Colonic mucosa (tissue), 4 donors: ENCODE results near the gene MGMT. TPM values are rescaled to one million over a fixed set of nuclear protein-coding genes. Genes with fewer than 3 reads are reported as not detected.

Experiments
- DNase-seq: peaks from one replicate; pipeline ENCODE4 v3.0.0-alpha.2; 2020
- H3K27ac ChIP-seq: fragments of 200-600 bp; one replicate; pipeline ENCODE4 v1.8.0; 2021
- H3K27me3 ChIP-seq: fragments of 200-600 bp; one replicate; pipeline ENCODE4 v1.8.0; 2021
- H3K36me3 ChIP-seq: fragments of 200-600 bp; one replicate; pipeline ENCODE4 v1.8.0; 2021
- H3K4me1 ChIP-seq: fragments of 200-600 bp; one replicate; pipeline ENCODE4 v1.8.0; 2021; ENCODE audit warnings: mild to moderate bottlenecking
- H3K4me3 ChIP-seq: fragments of 200-600 bp; one replicate; pipeline ENCODE4 v1.8.0; 2021
- H3K9ac ChIP-seq, 2 donors: one replicate each; pipeline ENCODE4 v1.7.0; 2013; ENCODE audit warnings: control low read depth in 2 of 2, low read depth in 2 of 2, low read length in 2 of 2
- H3K9me3 ChIP-seq: fragments of 200-600 bp; one replicate; pipeline ENCODE4 v1.8.0; 2021
- intact Hi-C: fragments of 100-400 bp; cut with DNase I; formaldehyde crosslinking; loops from one replicate; pipeline ENCODE4 v1.14.1; 2022
- total RNA-seq, 2 donors: library from RNA; stranded (reverse); fragmentation: NEBNext Ultra II Directional in 1 of 2; extraction: Animal tissue kit (Norgen Biotek cat#: 25700) in 1 of 2; gene quantifications; one replicate each; pipeline ENCODE4 v1.2.1, GENCODE V29; 2021
- TF ChIP-seq, protein P1 (sequence below): fragments of 200-600 bp; IDR thresholded peaks from one replicate; pipeline ENCODE4 v1.8.0; 2022; ENCODE audit warnings: antibody characterized with exemption, mild to moderate bottlenecking
- donor health status: healthy.
- donor health status: DM: no; HTN: no; CAD: no.
- donor health status: DM: no; HTN: no; CAD: no.

MGMT gene
- total RNA-seq, 2 donors from 2014 or later: 17.5 to 18.2 TPM

DNA sequence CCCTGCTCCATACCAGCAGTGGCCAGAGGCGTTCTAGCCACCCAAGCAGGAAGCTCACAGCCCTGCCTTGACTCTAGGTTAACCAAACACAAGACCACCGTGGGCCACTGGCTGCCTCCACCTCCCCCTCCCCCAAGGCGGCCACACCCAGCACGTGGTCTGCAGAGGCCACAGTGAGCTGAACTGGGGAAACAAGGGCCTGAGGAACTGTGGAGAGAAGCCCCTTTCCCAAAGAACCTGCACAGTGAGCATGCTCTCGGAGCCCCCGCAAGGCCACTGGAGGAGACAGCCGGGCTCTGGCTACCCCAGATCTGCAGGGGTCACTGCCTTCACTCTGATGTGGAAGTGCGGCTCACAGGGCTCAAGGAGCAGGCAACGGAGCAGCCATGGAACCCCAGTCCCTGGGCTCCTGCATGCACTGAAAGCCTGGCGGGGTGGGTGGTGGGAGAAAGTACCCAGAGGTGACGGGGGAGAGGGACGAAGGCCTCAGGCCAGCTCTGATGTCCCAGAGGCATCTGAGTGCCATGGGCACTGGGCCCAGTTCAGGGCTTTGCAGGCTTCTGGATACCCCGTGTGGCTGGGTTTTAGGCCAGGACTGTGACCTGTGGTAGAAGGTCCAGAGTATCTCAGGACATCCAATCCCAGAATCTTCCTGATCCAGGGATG, 307.8 kb downstream of the MGMT start:
- no peak overlapping the region for H3K9ac ChIP-seq
- H3K4me1 ChIP-seq: no peaks in the 10 kb centered on the region
- no peak overlapping the region for H3K4me3 ChIP-seq
- no peaks in the 10 kb centered on the region for H3K9me3 ChIP-seq
- H3K36me3 ChIP-seq: no peaks in the 10 kb centered on the region
- H3K27ac ChIP-seq: no peak overlapping the region
- intact Hi-C loops: no loop called here
- no peak for DNase-seq
- TF ChIP-seq, protein P1, sequence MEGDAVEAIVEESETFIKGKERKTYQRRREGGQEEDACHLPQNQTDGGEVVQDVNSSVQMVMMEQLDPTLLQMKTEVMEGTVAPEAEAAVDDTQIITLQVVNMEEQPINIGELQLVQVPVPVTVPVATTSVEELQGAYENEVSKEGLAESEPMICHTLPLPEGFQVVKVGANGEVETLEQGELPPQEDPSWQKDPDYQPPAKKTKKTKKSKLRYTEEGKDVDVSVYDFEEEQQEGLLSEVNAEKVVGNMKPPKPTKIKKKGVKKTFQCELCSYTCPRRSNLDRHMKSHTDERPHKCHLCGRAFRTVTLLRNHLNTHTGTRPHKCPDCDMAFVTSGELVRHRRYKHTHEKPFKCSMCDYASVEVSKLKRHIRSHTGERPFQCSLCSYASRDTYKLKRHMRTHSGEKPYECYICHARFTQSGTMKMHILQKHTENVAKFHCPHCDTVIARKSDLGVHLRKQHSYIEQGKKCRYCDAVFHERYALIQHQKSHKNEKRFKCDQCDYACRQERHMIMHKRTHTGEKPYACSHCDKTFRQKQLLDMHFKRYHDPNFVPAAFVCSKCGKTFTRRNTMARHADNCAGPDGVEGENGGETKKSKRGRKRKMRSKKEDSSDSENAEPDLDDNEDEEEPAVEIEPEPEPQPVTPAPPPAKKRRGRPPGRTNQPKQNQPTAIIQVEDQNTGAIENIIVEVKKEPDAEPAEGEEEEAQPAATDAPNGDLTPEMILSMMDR: no peak
- no peaks in the 10 kb centered on the region for H3K27me3 ChIP-seq

DNA sequence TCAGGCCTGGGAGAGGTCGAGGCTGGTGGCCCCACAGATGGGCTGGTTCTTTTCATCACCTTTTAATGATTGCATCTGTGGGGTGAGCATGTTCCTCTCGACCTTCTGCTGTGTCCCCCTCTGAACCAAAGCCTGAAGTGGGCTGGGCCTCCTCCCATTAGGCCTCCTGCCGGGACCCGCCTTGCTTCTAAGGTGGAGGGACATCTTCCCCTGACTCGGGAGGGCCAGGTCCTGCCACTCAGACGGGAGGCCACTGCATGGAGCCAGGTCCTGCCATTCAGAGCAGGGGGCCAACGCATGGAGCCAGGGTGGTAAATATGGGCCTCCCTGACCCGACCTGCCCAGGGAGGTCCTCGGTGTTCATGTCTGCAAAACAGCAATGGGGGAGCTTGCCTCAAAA, 308.6 kb downstream of the MGMT start:
- no peaks in the 10 kb centered on the region for H3K36me3 ChIP-seq
- intact Hi-C loops: no loop called here
- no peaks in the 10 kb centered on the region for H3K4me1 ChIP-seq
- TF ChIP-seq, protein P1: no peak
- H3K9ac ChIP-seq: no peak overlapping the region
- H3K4me3 ChIP-seq: no peak overlapping the region
- no peak overlapping the region for H3K27ac ChIP-seq
- no peak for DNase-seq
- no peaks in the 10 kb centered on the region for H3K9me3 ChIP-seq
- no peaks in the 10 kb centered on the region for H3K27me3 ChIP-seq

DNA sequence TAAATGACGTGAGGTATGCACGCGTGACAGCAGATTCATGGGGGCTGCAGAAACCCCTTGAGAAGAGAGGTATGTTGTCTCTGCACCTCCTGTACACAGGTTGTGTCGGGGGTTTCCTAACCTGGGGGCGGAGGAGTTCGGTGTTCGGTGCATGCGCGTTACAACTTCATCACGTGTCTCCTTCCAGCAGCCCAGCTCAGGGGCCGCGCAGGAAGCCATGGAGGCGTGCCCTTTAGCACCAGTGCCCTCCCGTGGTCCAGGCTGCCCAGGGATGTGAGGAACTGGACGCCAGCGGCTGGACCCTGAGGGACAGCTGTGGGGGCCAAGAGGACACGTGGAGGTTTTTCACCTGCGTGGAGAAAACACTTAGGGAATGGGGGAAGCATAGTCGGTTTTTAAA, 310.6 kb downstream of the MGMT start:
- Histone ChIP-seq H3K27ac (no peak overlapping the region), H3K4me1 (no peaks in the 10 kb centered on the region), H3K36me3 (no peaks in the 10 kb centered on the region), H3K9ac (no peak overlapping the region), H3K4me3 (no peak overlapping the region), H3K27me3 (no peaks in the 10 kb centered on the region), H3K9me3 (no peaks in the 10 kb centered on the region)
- TF ChIP-seq, protein P1: no peak
- intact Hi-C loops: no loop called here
- DNase-seq: no peak

DNA sequence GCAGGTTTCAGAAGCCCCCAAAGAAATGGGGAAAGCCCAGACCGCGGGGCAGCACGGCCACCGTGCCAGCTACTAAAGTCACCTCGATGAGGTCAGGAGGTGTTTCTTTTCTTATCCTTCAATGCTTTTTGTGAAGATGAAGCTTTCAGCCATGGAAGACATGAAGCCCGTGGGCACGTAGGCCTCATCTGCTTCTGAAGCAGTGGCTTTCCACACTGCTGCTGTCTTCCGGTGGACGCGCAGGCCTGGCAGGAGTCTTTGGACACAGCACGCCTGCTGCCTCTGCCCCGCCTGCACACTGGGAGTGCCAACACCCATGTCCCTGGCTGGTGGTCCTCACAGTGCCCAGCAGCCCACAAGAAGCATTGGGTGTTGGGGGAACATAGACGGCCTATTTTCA, 311.5 kb downstream of the MGMT start:
- Histone ChIP-seq H3K27me3 (no peaks in the 10 kb centered on the region), H3K4me3 (no peak overlapping the region), H3K9me3 (no peaks in the 10 kb centered on the region), H3K36me3 (no peaks in the 10 kb centered on the region), H3K9ac (no peak overlapping the region), H3K27ac (no peak overlapping the region), H3K4me1 (no peaks in the 10 kb centered on the region)
- DNase-seq: no peak
- TF ChIP-seq, protein P1: no peak
- intact Hi-C loops: no loop called here

DNA sequence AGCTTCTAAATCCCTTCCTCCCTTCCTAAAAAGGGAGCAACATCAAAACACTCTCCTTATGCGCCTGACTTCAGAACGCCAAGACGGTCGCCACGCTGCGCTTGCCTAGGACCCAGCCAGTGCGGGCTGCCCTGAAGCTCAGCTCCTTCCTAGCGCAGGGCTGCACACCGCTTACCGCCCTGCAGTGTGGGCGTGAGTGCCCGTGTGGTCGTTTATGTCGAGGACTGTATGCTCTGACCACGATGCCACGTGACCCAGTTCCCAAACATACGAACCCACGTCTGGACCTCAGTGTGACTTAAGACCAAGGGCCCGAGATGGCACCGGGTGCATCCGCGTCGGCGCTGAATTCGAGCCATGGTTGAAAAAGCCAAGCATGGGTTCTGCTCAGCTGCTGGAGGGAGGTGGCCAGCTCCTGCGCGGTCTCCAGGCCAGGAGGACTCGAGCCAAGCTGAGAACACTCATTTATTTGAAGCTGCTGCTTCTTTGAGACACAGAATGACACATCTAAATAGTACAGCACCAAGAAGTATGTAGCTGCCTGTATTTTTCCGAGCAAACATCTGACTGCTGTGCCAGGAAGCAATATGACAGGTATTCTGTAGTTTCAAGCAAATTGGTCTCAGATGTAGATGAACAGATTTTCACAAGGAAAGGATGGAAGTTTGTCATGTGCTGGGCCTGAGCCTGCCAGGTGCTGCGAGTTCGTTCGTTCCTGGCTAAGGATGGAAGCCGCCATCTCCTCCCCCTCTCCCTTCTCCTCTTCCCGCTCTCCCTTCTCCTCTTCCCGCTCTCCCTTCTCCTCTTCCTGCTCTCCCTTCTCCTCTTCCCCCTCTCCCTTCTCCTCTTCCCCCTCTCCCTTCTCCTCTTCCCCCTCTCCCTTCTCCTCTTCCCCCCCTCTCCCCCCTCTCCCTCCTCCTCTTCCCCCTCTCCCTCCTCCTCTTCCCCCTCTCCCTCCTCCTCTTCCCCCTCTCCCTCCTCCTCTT, 312.4 kb downstream of the MGMT start:
- H3K27me3 ChIP-seq: no peaks in the 10 kb centered on the region
- no peak overlapping the region for H3K9ac ChIP-seq

More for the DNA sequence above, 312.4 kb downstream of the MGMT start:
- no peak overlapping the region for H3K4me3 ChIP-seq
- H3K9me3 ChIP-seq: no peaks in the 10 kb centered on the region
- no peak overlapping the region for H3K27ac ChIP-seq
- TF ChIP-seq, protein P1: no peak
- H3K36me3 ChIP-seq: no peaks in the 10 kb centered on the region
- no peaks in the 10 kb centered on the region for H3K4me1 ChIP-seq
- intact Hi-C loops: no loop called here
- DNase-seq: no peak
